Renal pelvis (tissue), 4 donors: ENCODE measurements around the gene TLCD3A. TPM values are rescaled to one million over a fixed set of nuclear protein-coding genes. Genes with fewer than 3 reads are reported as not detected.
"Not testable (repeated sequence)": the region's sequence is repeated elsewhere in the genome, so short reads cannot be mapped to it uniquely, and the experiment has no call there.

ENCODE experiments used
- DNase-seq: peaks from one replicate; pipeline ENCODE4 v3.0.0-alpha.2; 2013
- polyA plus RNA-seq, 3 donors: library from polyadenylated mRNA; unstranded; fragments of 120-200 nt; gene quantifications; one replicate each; pipeline ENCODE4 v1.2.1, GENCODE V29; 2013; ENCODE audit not compliant: insufficient read length in 3 of 3

The TLCD3A gene
- polyA plus RNA-seq, 3 donors: 26.2 to 29.4 (median 27.1) TPM

DNA sequence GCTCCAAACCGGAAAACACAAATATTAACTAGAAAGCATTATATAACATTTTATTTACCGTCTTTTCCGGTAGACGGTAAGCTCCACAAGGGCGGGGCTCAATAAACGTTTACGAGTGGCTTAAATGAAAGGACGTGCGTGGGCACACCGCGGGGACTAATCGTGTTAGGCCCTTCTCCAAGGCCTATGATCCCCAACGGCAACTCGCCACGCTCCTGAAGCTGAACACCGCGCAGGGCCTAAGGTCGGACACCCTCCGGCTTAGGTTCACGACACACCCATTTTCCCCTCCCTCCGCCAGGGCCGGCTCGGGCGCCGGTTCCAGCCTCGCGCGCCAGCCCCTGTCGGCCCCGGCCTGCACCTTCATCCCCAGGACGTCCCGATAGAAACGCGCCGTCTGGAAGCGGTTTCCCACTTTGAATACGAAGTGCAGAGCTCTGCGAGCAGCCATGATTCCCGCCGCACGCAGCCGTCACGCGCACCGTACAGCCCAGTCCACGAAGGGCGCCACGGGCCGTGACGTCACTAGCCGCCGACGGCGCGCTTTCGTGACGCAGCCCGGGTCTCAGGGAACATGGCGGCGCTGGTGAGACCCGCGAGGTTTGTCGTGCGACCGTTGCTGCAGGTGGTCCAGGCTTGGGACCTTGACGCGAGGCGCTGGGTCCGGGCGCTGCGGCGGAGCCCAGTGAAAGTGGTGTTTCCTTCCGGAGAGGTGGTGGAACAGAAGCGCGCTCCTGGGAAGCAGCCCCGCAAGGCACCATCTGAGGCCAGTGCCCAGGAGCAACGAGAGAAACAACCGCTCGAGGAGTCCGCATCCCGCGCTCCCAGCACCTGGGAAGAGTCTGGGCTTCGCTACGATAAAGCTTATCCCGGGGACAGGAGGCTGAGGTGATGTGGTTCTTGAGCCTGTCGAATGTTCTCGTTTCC lies 49.7 kb downstream of the TLCD3A start, which contains the start of the genes GLOD4 and MRM3:
TSS of gene GLOD4 (minus strand) at position 476 of the 927 bp plus-strand sequence. CDS start at position 451, 25 bp downstream.
TSS of gene MRM3 (plus strand) at position 549 of the 927 bp plus-strand sequence. CDS start at position 575, 26 bp downstream.
- DNase-seq: peak; percentile 91

- no peak for DNase-seq
These were observed 51.7 kb downstream of the TLCD3A start for GRCh38 chr17:784143-784542.

DNA sequence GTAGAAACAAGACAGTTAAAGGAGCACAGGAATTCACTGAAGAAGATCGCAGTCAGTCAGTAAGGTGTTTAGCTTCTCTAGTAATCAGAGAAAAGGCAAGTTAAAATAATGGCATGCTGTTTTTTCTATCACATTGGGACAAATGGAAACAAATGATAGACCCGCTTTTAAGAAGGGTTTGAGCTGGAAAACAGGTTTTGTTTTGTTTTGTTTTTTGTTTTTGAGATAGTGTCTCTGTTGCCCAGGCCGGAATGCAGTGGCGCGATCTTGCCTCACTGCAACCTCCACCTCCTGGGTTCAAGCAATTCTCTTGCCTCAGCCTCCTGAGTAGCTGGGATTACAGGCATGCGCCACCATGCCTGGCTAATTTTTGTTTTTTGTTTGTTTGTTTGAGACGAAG lies 53.5 kb downstream of the TLCD3A start:
- DNase-seq: not testable (repeated sequence)

- DNase-seq: no peak
These were observed 55.3 kb downstream of the TLCD3A start for GRCh38 chr17:787641-788221.

- no peak for DNase-seq
These were observed 56.2 kb downstream of the TLCD3A start for GRCh38 chr17:788551-788950.

DNA sequence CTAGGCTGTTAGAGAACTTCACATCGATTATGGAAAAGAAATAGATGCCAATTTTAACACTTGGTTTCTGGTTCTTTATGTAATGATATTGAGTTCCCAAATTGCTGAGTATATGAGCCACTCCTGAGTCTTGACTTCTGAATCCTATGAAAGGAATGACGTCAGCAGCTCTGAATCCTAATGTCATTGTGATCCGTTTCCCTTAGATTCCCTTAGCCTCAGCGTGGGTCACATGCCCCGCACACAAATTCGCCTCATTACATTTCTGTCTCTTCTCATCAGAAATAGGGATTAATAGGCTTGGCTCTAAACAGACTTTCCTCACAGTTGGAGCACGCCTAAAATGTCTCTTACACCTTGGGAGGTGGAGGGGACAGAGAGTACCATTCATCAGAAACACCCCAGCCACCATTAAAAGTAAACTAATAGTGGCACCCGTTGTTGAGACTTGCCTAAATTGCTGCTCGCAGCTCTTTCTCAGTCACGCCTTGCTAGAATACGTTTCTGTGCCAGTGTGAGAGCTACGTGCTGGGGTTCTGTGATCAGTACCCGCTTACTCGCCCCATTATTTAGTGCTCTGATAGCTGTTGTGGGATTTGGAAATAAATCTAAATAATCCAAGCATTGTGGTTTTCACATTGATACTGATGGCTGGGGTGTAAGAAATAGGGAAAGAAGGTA lies 56.9 kb downstream of the TLCD3A start:
- no peak for DNase-seq

- not testable (repeated sequence) for DNase-seq
These were observed 57.8 kb downstream of the TLCD3A start for GRCh38 chr17:789931-790873.

DNA sequence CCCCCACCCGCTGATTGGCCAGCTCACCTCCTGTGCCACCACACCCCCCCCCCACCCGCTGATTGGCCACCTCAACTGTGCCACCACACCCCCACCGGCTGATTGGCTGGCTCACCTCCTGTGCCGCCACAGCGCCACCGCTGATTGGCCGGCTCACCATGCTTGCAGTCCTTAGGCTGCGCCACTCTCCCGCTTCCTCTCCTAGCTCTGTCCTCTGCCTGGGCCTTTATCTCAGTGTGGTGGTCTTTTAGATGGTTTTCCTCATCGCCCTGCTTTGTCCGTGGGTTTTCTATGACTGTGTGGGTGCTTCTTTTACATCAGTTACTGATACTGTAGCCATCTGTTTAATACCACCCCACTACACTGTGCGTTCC lies 58.5 kb downstream of the TLCD3A start:
- not testable (repeated sequence) for DNase-seq

GRCh38 chr17:791829-792228 lies 59.4 kb downstream of the TLCD3A start:
- DNase-seq: no peak

DNA sequence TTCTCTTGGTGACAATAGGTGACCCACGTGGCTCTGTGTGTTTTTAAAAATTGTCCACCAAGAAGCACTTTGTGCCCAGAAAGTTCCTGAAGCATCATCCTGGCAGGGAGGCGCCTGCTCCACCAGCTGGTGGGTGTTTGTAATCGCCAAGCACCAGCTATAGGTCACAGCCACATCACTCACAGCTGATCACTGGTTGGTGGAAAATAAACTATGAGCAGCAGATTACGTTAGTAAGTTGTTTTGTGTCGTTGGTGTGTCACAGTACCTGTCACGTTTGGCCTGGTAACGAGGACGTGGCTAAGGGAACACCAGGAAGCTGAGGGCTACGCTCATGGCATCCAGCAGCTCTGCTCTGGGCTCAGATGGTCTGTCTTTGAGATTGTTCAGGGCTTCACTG lies 59.9 kb downstream of the TLCD3A start:
- DNase-seq: no peak

Other genes starting within 250 kb of the TLCD3A start
- 10 to 100 TPM; 27.2 to 38.8 (median 37.4) TPM for gene VPS53, start 17.8 kb upstream of the TLCD3A start, polyA plus RNA-seq
- 10 to 100 TPM; 22.8 to 26.4 (median 24.8) TPM for gene GEMIN4, start 19.7 kb downstream of the TLCD3A start, polyA plus RNA-seq
- 100 to 1,000 TPM; 117 to 124 (median 122) TPM for gene GLOD4, start 49.7 kb downstream of the TLCD3A start, polyA plus RNA-seq
- 10 to 100 TPM; 19.9 to 24.5 (median 20.8) TPM for gene MRM3, start 49.8 kb downstream of the TLCD3A start, polyA plus RNA-seq
- 10 to 100 TPM; 35.4 to 38.2 (median 37.8) TPM for gene NXN, start 247.2 kb downstream of the TLCD3A start, polyA plus RNA-seq